HG03196 (cell line): ENCODE measurements around the gene OGFRL1.

Experiments
- ATAC-seq: cut with Tn5 transposase; IDR thresholded peaks from one replicate; pipeline ENCODE4 v1.9.1; 2021; ENCODE audit not compliant: unreplicated experiment

OGFRL1 gene

GRCh38 chr6:71333050-71333449, 44.4 kb downstream of the OGFRL1 start:
- ATAC-seq, result no peak

DNA sequence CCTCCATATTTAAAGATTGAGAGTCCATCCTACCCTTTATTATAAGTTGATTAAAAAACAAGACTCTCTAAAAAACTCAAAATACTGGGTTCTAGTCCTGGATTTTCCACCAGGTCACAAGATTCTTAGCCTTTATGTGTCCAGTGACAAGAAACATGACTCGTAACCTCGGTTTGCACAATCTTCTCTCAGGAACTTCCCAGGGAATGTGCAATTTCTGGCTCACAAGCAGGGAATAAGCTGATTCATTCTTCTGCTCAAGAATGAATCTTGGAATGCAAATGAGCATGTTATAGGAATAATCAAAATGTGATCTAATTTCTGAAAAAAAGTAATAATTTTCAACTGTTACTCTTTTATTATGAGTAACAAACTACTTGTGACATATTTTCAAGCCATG, 45.1 kb downstream of the OGFRL1 start:
- ATAC-seq, result no peak

DNA sequence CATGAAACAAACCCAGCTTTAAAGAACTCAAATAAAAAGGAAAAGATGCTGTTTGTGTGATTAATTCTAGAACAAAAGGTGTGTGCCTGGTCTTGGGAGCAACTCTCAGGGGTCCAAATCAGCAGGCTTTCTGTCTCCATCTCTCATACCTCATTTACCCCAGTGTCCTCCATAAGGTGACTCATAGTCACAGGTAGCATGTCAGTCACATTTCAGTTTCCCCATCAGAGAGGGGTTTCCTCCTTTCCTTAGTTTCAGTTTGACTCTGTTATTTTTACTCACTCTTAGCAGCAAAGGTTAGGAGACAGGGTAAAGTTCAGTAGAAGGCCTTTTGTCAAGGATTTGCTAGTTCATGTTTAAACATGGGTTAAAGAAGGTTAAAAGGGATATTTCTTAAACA, 46.2 kb downstream of the OGFRL1 start:
- no peak for ATAC-seq

GRCh38 chr6:71335544-71335943, 46.9 kb downstream of the OGFRL1 start:
- ATAC-seq, result no peak

- no peak for ATAC-seq
Observed at GRCh38 chr6:71336901-71337300, 48.3 kb downstream of the OGFRL1 start.

- ATAC-seq, result no peak
Observed at GRCh38 chr6:71338540-71339316, 50.1 kb downstream of the OGFRL1 start.

GRCh38 chr6:71342772-71343171, 54.2 kb downstream of the OGFRL1 start:
- no peak for ATAC-seq

DNA sequence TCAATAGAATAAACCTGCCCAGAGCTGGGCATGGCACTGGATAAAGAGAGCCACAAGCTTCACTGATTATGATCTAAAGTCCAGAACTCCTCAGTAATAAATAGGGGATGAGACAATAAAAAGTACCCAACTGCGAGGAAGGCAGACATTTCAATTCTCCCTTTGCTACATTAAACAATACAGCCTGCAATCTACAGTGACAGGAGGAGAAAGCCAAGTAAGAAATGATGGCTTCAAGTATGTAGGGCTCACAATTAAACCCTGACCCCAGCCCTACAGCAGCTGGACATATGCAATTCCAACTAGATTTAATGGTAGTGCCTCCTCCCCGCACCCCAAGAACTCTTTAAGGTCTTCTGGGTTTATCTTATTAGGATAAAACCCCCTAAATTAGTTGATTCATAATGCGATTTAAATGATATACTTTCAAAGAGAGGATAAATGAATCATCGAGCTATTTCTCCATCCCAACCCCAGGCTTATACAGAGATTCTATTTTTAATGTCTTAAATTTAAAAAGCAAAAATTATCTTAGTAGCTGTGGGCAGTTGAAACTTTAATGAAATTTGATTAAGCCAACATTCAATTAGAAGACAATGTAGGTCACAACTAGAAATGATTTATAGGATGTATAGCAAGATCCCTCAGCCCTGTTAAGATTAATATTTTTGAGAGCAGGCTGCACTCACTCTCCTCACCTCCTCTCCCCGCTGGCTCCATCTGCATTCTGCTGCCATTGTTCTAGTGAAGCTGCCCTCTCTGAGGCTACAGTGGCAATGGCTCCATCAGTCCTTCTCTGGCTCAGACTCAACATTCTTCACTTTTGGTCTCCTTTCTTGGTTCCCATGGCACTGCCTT, 57.1 kb downstream of the OGFRL1 start:
- no peak for ATAC-seq

DNA sequence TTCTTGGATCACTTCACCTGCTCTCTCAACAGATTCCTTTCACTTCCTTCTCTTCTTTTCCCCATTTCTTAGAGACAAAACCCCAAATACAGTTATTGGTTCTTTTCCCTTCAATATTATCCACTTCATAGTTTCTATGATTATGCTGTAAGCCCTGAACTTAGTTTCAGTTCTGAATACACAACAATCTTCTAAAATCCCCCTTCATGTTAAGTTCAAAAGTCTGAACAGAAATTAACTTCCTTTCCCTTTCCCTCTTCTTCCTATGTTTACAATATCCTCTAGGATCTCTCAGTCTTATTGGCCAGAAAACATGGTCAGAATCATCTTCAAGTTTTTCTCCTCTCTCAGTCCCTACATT, 57.7 kb downstream of the OGFRL1 start:
- no peak for ATAC-seq

- ATAC-seq, result no peak
Observed at GRCh38 chr6:71347119-71347518, 58.5 kb downstream of the OGFRL1 start.

DNA sequence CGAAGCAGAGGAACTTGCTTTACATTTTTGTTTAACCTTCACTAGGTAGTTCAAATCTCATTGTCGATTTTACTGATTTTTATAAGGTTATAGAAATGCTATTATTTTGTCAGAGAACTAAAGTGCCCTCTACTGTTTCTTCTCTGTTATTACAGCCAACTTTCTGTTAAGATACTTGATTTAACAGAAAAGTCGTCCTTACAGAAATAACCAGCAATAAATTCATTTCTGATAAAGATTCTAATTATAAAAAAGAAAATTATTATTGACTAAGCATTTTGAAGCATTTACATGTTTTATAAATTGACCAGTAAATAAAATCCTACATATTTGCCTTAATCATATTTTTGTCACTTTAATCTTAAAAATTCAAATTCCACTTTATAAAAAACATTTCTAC, 60.8 kb downstream of the OGFRL1 start:
- ATAC-seq, result no peak

DNA sequence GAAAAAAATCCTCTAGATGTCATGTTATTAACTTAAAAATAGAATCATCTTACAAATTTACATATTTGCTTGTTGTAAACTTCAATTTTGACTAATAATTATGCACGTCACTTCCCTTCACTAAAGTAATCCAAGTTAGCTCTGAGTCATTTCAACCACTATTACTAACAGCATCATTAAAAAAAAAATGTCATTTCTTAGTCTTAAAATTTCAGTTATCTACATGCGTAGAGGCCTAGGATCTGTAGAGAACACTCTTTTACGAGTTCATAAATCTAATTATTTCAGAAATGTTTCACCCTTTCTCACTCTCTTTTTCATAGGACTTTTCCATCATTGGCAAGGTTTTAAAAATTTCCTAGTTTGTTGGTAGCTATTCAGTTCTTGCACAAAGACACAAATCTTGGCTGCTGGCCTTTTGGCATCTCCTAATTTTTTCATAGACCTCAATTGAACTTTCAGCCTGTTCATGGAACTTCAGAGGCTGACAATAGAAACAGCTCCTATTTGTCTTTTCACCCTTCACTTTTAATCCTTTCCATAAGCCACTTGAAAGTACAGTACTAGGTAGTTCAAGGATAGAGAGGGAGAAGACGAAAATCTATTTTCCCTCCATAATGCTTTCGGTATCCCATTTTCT, 61.5 kb downstream of the OGFRL1 start:
- no peak for ATAC-seq

DNA sequence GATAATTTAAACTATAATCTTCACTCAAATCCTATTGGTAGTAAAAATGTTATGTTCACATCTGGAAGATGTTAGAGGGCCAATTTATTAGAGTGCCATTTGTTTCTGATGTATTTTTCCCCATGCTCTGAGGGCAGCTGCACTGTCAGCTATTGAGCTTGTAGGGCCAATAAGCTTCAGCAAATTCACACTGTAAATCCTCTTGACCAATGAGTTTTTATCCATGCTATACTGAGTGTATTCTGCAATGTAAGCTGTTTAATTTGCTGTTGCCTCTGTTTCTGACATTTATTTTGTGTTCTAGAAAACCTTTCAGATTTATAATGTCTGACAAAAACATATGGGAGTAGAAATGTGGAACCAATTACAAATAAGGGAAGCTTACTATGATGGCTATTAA, 62.6 kb downstream of the OGFRL1 start:
- ATAC-seq, result no peak
